DOHH2 (cell line): ENCODE data around the gene SPOCK3.

ENCODE experiments used
- H3F3A ChIP-seq: fragments of 200-600 bp; sonication (generic), shearing (Covaris generic); 2 replicates; pipeline ENCODE4 v1.6.0; 2016; ENCODE audit warnings: antibody characterized with exemption, mild to moderate bottlenecking; ENCODE audit not compliant: control insufficient read depth, insufficient read depth
- H3K27ac ChIP-seq: fragments of 200-600 bp; sonication (generic); 2 replicates; pipeline ENCODE4 v1.5.1; 2014; ENCODE audit warnings: low read depth, mild to moderate bottlenecking, low read length, moderate library complexity
- H3K27me3 ChIP-seq: fragments of 200-600 bp; sonication (generic); 2 replicates; pipeline ENCODE4 v1.6.1; 2014; ENCODE audit warnings: mild to moderate bottlenecking, low read length, mixed read lengths; ENCODE audit not compliant: control insufficient read depth
- H3K36me3 ChIP-seq: fragments of 200-600 bp; sonication (generic); 2 replicates; pipeline ENCODE4 v1.6.1; 2014; ENCODE audit warnings: mild to moderate bottlenecking, low read length, moderate library complexity, mixed read lengths; ENCODE audit not compliant: control insufficient read depth
- H3K4me1 ChIP-seq: fragments of 200-600 bp; sonication (generic); 2 replicates; pipeline ENCODE4 v1.6.1; 2014; ENCODE audit warnings: mild to moderate bottlenecking, low read length, mixed read lengths; ENCODE audit not compliant: control insufficient read depth
- H3K4me2 ChIP-seq: fragments of 200-600 bp; sonication (generic); 2 replicates; pipeline ENCODE4 v1.6.0; 2014; ENCODE audit warnings: mild to moderate bottlenecking, low read length, moderate library complexity
- H3K4me3 ChIP-seq: fragments of 200-600 bp; sonication (generic); 2 replicates; pipeline ENCODE4 v1.5.1; 2014; ENCODE audit warnings: mild to moderate bottlenecking, low read length, mixed read lengths
- H3K79me2 ChIP-seq: fragments of 200-600 bp; sonication (generic); 2 replicates; pipeline ENCODE4 v1.6.1; 2014; ENCODE audit warnings: mild to moderate bottlenecking, low read length, mixed read lengths; ENCODE audit not compliant: control insufficient read depth
- H3K9me2 ChIP-seq: fragments of 200-600 bp; sonication (generic); replicated peaks from 2 replicates; pipeline ENCODE4 v1.6.1; 2014; ENCODE audit warnings: mild to moderate bottlenecking, low read length, mixed read lengths; ENCODE audit not compliant: control insufficient read depth
- H3K9me3 ChIP-seq: fragments of 200-600 bp; sonication (generic); 2 replicates; pipeline ENCODE4 v1.6.1; 2014; ENCODE audit warnings: antibody characterized with exemption, low read length, mixed read lengths; ENCODE audit not compliant: control insufficient read depth, insufficient read depth
- H4K20me1 ChIP-seq: fragments of 200-600 bp; sonication (generic); 2 replicates; pipeline ENCODE4 v1.6.0; 2014; ENCODE audit warnings: low read depth, mild to moderate bottlenecking, antibody characterized with exemption, low read length, moderate library complexity; ENCODE audit not compliant: control insufficient read depth, insufficient read depth
- CTCF ChIP-seq: fragments of 200-600 bp; sonication (generic); IDR thresholded peaks from one replicate; pipeline ENCODE4 v1.5.1; 2014; ENCODE audit warnings: antibody characterized with exemption, mild to moderate bottlenecking, low read depth, low read length; ENCODE audit not compliant: poor library complexity, severe bottlenecking
- EZH2phosphoT487 ChIP-seq: fragments of 200-600 bp; sonication (generic); IDR thresholded peaks from 2 replicates; pipeline ENCODE4 v1.6.1; 2017; ENCODE audit warnings: borderline replicate concordance, mild to moderate bottlenecking, antibody characterized with exemption, low read length, moderate library complexity, mixed read lengths

SPOCK3 gene

GRCh38 chr4:167129146-167129545, 105.1 kb downstream of the SPOCK3 start:
- Histone ChIP-seq H4K20me1 (no peaks in the 10 kb centered on the region), H3K79me2 (no peaks in the 10 kb centered on the region), H3K4me3 (no peak overlapping the region), H3K27ac (no peak overlapping the region), H3K27me3 (no peaks in the 10 kb centered on the region), H3K4me1 (no peaks in the 10 kb centered on the region), H3F3A (no peaks in the 10 kb centered on the region), H3K9me3 (no peaks in the 10 kb centered on the region), H3K4me2 (no peak overlapping the region), H3K36me3 (no peaks in the 10 kb centered on the region), H3K9me2 (no peaks in the 10 kb centered on the region)
- TF ChIP-seq EZH2phosphoT487, result no peak
- TF ChIP-seq CTCF, result no peak

- Histone ChIP-seq H3K4me2 (no peak overlapping the region), H3K9me3 (no peaks in the 10 kb centered on the region), H4K20me1 (no peaks in the 10 kb centered on the region), H3K4me1 (no peaks in the 10 kb centered on the region), H3K36me3 (no peaks in the 10 kb centered on the region), H3K9me2 (no peaks in the 10 kb centered on the region), H3K4me3 (no peak overlapping the region), H3K27me3 (no peaks in the 10 kb centered on the region), H3K27ac (no peak overlapping the region), H3F3A (no peaks in the 10 kb centered on the region), H3K79me2 (no peaks in the 10 kb centered on the region)
- TF ChIP-seq EZH2phosphoT487, result no peak
- TF ChIP-seq CTCF, result no peak
Measured at GRCh38 chr4:167119392-167119791, 114.9 kb downstream of the SPOCK3 start.

GRCh38 chr4:167117273-167117672, 117.0 kb downstream of the SPOCK3 start:
- TF ChIP-seq CTCF, result no peak
- TF ChIP-seq EZH2phosphoT487, result no peak
- Histone ChIP-seq H3K27ac (no peak overlapping the region), H3K36me3 (no peaks in the 10 kb centered on the region)

More at GRCh38 chr4:167117273-167117672, 117.0 kb downstream of the SPOCK3 start:
- Histone ChIP-seq H3F3A (no peaks in the 10 kb centered on the region), H3K4me2 (no peak overlapping the region), H4K20me1 (no peaks in the 10 kb centered on the region), H3K9me2 (no peaks in the 10 kb centered on the region), H3K4me3 (no peak overlapping the region), H3K4me1 (no peaks in the 10 kb centered on the region), H3K79me2 (no peaks in the 10 kb centered on the region), H3K27me3 (no peaks in the 10 kb centered on the region), H3K9me3 (no peaks in the 10 kb centered on the region)
